ENCODE measurements around the gene RAB3IP.

Gene RAB3IP

GRCh38 chr12:69703146-69703642 is 35.5 kb upstream of the RAB3IP start:
- no peak for TF ChIP-seq CTCF (conservative IDR thresholded peaks at IDR 0.05)
- no peak for TF ChIP-seq ZFX (IDR thresholded peaks at IDR 0.05)
- peak overlapping the region; percentile 96 for H3K27ac ChIP-seq

- no peak for TF ChIP-seq CTCF (conservative IDR thresholded peaks at IDR 0.05)
- no peak for TF ChIP-seq ZFX (IDR thresholded peaks at IDR 0.05)
- H3K27ac ChIP-seq: no peak overlapping the region
Observed at GRCh38 chr12:69704357-69704756, 34.3 kb upstream of the RAB3IP start.

GRCh38 chr12:69708649-69709048 is 30.0 kb upstream of the RAB3IP start:
- H3K27ac ChIP-seq: no peak overlapping the region
- TF ChIP-seq CTCF (conservative IDR thresholded peaks at IDR 0.05) (peak; percentile 51), ZFX (IDR thresholded peaks at IDR 0.05) (no peak)

GRCh38 chr12:69712826-69713225 is 25.8 kb upstream of the RAB3IP start:
- TF ChIP-seq CTCF (conservative IDR thresholded peaks at IDR 0.05): no peak
- no peak for TF ChIP-seq ZFX (IDR thresholded peaks at IDR 0.05)
- no peak overlapping the region for H3K27ac ChIP-seq

- no peak overlapping the region for H3K27ac ChIP-seq
- TF ChIP-seq ZFX (IDR thresholded peaks at IDR 0.05): no peak
- no peak for TF ChIP-seq CTCF (conservative IDR thresholded peaks at IDR 0.05)
Observed at GRCh38 chr12:69714542-69714941, 24.1 kb upstream of the RAB3IP start.

GRCh38 chr12:69719336-69720316 is 19.0 kb upstream of the RAB3IP start:
- no peak overlapping the region for H3K27ac ChIP-seq
- TF ChIP-seq CTCF (conservative IDR thresholded peaks at IDR 0.05) (no peak), ZFX (IDR thresholded peaks at IDR 0.05) (no peak)

- TF ChIP-seq ZFX (IDR thresholded peaks at IDR 0.05): no peak
- no peak for TF ChIP-seq CTCF (conservative IDR thresholded peaks at IDR 0.05)
- H3K27ac ChIP-seq: no peak overlapping the region
Observed at GRCh38 chr12:69720750-69721149, 17.9 kb upstream of the RAB3IP start.

Measured in C4-2B (cell line).